Astrocyte (in vitro differentiated cells and primary cell): ENCODE data around the gene GPR39. TPM values are rescaled to one million over a fixed set of nuclear protein-coding genes. Genes with fewer than 3 reads are reported as not detected.

Source experiments
- DNase-seq: peaks from one replicate; pipeline ENCODE4 v3.0.0-alpha.2; 2010; ENCODE audit warnings: low read depth
- FAIRE-seq: peaks from 2 replicates; lab custom pipeline; 2011; peaks lifted over from hg19 to GRCh38; lab: Jason Lieb, UNC
- H2AFZ ChIP-seq: 2 replicates; pipeline ENCODE4 v1.6.0; 2012; ENCODE audit warnings: low read depth, low read length, inconsistent platforms
- H3K27ac ChIP-seq: 2 replicates; pipeline ENCODE4 v1.5.1; 2011; ENCODE audit warnings: low read depth, low read length, inconsistent platforms
- H3K27me3 ChIP-seq: 2 replicates; pipeline ENCODE4 v1.6.0; 2011; ENCODE audit warnings: low read length, inconsistent platforms; ENCODE audit not compliant: insufficient read depth
- H3K36me3 ChIP-seq: 2 replicates; pipeline ENCODE4 v1.5.1; 2011; ENCODE audit warnings: low read length, inconsistent platforms; ENCODE audit not compliant: insufficient read depth
- H3K4me1 ChIP-seq: 2 replicates; pipeline ENCODE4 v1.5.1; 2011; ENCODE audit warnings: low read length, inconsistent platforms; ENCODE audit not compliant: insufficient read depth
- H3K4me2 ChIP-seq: 2 replicates; pipeline ENCODE4 v1.6.0; 2012; ENCODE audit warnings: low read length, inconsistent platforms
- H3K4me3 ChIP-seq: 2 replicates; pipeline ENCODE4 v1.5.1; 2011; ENCODE audit warnings: low read depth, mild to moderate bottlenecking, low read length, inconsistent platforms; ENCODE audit not compliant: insufficient read depth
- H3K79me2 ChIP-seq: 2 replicates; pipeline ENCODE4 v1.6.0; 2012; ENCODE audit warnings: mild to moderate bottlenecking, low read length, inconsistent platforms; ENCODE audit not compliant: insufficient read depth
- H3K9ac ChIP-seq: 2 replicates; pipeline ENCODE4 v1.6.0; 2012; ENCODE audit warnings: mild to moderate bottlenecking, low read length, inconsistent platforms
- H3K9me3 ChIP-seq: 2 replicates; pipeline ENCODE4 v1.5.1; 2012; ENCODE audit warnings: low read depth, mild to moderate bottlenecking, low read length, inconsistent platforms; ENCODE audit not compliant: insufficient read depth
- H4K20me1 ChIP-seq: 2 replicates; pipeline ENCODE4 v1.6.0; 2012; ENCODE audit warnings: low read length, inconsistent platforms; ENCODE audit not compliant: insufficient read depth
- H3K27ac Mint-ChIP-seq: one replicate; pipeline ENCODE4 v1.8.0; 2021; ENCODE audit warnings: mild to moderate bottlenecking, mixed read lengths; ENCODE audit not compliant: unreplicated experiment
- H3K27me3 Mint-ChIP-seq: one replicate; pipeline ENCODE4 v1.8.0; 2021; ENCODE audit warnings: low read depth, mixed read lengths; ENCODE audit not compliant: unreplicated experiment
- H3K36me3 Mint-ChIP-seq: one replicate; pipeline ENCODE4 v1.8.0; 2021; ENCODE audit warnings: low read depth, mixed read lengths; ENCODE audit not compliant: unreplicated experiment
- H3K4me1 Mint-ChIP-seq: one replicate; pipeline ENCODE4 v1.8.0; 2021; ENCODE audit warnings: low read depth, mixed read lengths; ENCODE audit not compliant: unreplicated experiment
- H3K4me3 Mint-ChIP-seq: one replicate; pipeline ENCODE4 v1.8.0; 2021; ENCODE audit warnings: mild to moderate bottlenecking, moderate library complexity, mixed read lengths; ENCODE audit not compliant: unreplicated experiment
- H3K9me3 Mint-ChIP-seq: one replicate; pipeline ENCODE4 v1.8.0; 2021; ENCODE audit warnings: mild to moderate bottlenecking, mixed read lengths; ENCODE audit not compliant: unreplicated experiment
- EZH2 ChIP-seq: IDR thresholded peaks from 2 replicates; pipeline ENCODE4 v1.6.1; 2012; ENCODE audit warnings: mild to moderate bottlenecking, low read length, inconsistent platforms; ENCODE audit not compliant: insufficient read depth
- total RNA-seq: library from RNA; stranded (reverse); gene quantifications from 2 replicates; pipeline ENCODE4 v1.2.1, GENCODE V29; 2021
- TF ChIP-seq, protein P1 (sequence below): IDR thresholded peaks from 2 replicates; pipeline ENCODE4 v1.5.1; 2011; ENCODE audit warnings: low read depth, mild to moderate bottlenecking, inconsistent platforms, low read length, moderate library complexity; ENCODE audit not compliant: insufficient read depth

The GPR39 gene
- total RNA-seq, 1 donor from 2014 or later: 4.4 TPM

DNA sequence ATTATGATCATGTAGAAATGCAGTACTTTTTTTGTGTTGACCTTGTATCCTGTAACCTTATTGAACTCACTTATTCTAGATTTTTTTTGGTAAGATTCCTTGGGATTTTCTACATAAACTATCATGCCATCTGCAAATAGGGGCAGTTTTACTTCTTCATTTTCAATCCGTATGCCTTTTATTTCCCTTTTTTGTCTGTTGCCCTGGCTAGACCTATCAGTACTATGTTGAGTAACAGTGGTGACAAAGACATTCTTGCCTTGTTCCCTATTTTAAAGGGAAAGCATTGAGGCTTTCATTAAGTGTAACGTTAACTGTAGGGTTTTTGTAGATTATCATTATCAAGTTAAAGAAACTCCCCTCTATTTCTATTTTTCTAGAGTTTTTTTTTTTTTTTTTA lies 161.1 kb downstream of the GPR39 start:
- Mint-ChIP-seq H3K27me3 (no peaks in the 10 kb centered on the region), H3K4me1 (peaks cover 8% of the 10 kb centered on the region), H3K36me3 (no peaks in the 10 kb centered on the region), H3K4me3 (no peak overlapping the region), H3K27ac (no peak overlapping the region), H3K9me3 (no peaks in the 10 kb centered on the region)
- H4K20me1 ChIP-seq: no peaks in the 10 kb centered on the region
- H3K27ac ChIP-seq: no peak overlapping the region
- H3K9ac ChIP-seq: no peak overlapping the region
- H3K79me2 ChIP-seq: no peaks in the 10 kb centered on the region
- TF ChIP-seq, protein P1, sequence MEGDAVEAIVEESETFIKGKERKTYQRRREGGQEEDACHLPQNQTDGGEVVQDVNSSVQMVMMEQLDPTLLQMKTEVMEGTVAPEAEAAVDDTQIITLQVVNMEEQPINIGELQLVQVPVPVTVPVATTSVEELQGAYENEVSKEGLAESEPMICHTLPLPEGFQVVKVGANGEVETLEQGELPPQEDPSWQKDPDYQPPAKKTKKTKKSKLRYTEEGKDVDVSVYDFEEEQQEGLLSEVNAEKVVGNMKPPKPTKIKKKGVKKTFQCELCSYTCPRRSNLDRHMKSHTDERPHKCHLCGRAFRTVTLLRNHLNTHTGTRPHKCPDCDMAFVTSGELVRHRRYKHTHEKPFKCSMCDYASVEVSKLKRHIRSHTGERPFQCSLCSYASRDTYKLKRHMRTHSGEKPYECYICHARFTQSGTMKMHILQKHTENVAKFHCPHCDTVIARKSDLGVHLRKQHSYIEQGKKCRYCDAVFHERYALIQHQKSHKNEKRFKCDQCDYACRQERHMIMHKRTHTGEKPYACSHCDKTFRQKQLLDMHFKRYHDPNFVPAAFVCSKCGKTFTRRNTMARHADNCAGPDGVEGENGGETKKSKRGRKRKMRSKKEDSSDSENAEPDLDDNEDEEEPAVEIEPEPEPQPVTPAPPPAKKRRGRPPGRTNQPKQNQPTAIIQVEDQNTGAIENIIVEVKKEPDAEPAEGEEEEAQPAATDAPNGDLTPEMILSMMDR: no peak
- TF ChIP-seq EZH2: no peak
- DNase-seq (no peak), FAIRE-seq (no peak)
- no peaks in the 10 kb centered on the region for H3K9me3 ChIP-seq
- H3K4me3 ChIP-seq: no peak overlapping the region
- no peak overlapping the region for H2AFZ ChIP-seq
- H3K4me1 ChIP-seq: peaks cover 5% of the 10 kb centered on the region
- no peak overlapping the region for H3K4me2 ChIP-seq
- no peaks in the 10 kb centered on the region for H3K36me3 ChIP-seq
- H3K27me3 ChIP-seq: no peaks in the 10 kb centered on the region

DNA sequence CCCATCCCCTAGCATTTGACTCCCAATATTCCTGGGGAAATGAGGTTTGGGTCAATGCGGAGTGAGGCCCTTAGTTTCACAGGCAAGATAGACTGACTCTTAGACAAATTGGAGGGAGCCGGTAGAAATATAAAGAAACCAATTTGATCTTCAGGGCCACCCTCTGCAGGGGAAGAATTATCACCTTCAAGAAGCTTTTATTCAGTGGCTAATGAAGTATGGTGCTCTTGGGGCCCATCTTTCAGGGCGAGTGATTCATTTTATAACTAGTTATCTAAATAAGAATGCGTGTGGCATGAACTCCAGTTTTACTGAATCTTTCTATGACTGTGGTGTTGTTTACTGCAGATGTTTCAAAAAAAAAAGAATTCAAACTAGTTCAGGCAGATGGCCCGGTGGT lies 165.0 kb downstream of the GPR39 start:
- Histone ChIP-seq H3K4me3 (no peak overlapping the region), H4K20me1 (no peaks in the 10 kb centered on the region), H3K36me3 (no peaks in the 10 kb centered on the region), H2AFZ (no peak overlapping the region), H3K9ac (no peak overlapping the region), H3K4me2 (no peak overlapping the region), H3K27me3 (no peaks in the 10 kb centered on the region), H3K9me3 (no peaks in the 10 kb centered on the region), H3K79me2 (no peaks in the 10 kb centered on the region), H3K4me1 (peaks cover 5% of the 10 kb centered on the region), H3K27ac (no peak overlapping the region)
- Mint-ChIP-seq H3K4me1 (peaks cover 8% of the 10 kb centered on the region), H3K36me3 (no peaks in the 10 kb centered on the region), H3K27me3 (peaks cover 2% of the 10 kb centered on the region), H3K9me3 (no peaks in the 10 kb centered on the region), H3K4me3 (no peak overlapping the region), H3K27ac (no peak overlapping the region)
- no peak for DNase-seq
- no peak for FAIRE-seq
- no peak for TF ChIP-seq EZH2
- TF ChIP-seq, protein P1: no peak

DNA sequence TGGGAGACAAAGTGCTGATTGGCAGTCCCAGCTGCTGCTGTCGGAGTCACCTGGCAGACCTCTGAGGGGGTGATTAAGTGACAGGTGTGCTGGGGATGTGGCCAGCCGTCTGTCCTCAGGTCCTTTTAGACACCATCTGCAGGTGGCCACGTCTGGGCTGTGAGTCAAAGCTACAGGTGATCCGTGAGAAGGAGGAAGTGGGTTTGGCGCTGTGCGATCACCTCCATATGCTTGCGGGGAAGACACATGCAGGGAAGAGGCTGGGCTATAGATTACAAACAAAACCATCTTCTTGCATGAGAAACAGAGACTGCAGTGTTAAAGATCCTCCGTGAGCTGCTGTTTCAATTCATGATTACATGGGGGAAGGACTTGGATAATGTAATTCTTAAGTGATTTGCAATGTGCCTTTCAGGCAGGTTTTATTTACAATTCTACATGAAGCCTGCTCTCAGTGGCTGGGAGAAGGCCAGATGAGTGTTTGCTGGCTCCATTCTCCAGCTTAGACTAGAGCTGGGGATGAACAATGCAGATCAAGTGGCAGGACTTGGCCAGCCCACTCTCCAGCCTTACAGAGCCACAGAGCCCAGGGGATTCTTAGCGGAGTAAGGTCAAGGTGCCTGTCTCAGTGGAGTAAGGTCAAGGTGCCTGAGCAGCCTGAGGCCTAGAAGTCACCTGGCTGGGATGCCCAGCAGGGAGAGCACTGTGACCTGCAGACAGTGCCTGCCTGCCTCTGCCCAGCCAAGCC lies 165.6 kb downstream of the GPR39 start:
- peaks cover 2% of the 10 kb centered on the region for H3K27me3 Mint-ChIP-seq
- no peak overlapping the region for H3K4me2 ChIP-seq
- no peak overlapping the region for H3K27ac Mint-ChIP-seq
- no peak overlapping the region for H2AFZ ChIP-seq
- H4K20me1 ChIP-seq: no peaks in the 10 kb centered on the region
- H3K9me3 ChIP-seq: no peaks in the 10 kb centered on the region
- H3K9me3 Mint-ChIP-seq: no peaks in the 10 kb centered on the region
- TF ChIP-seq, protein P1: no peak
- TF ChIP-seq EZH2: no peak
- no peak overlapping the region for H3K27ac ChIP-seq
- H3K4me3 Mint-ChIP-seq: no peak overlapping the region
- DNase-seq (peak; percentile 59), FAIRE-seq (no peak)
- H3K36me3 Mint-ChIP-seq: no peaks in the 10 kb centered on the region
- no peak overlapping the region for H3K9ac ChIP-seq
- H3K4me1 Mint-ChIP-seq: peaks cover 8% of the 10 kb centered on the region
- H3K4me1 ChIP-seq: peaks cover 5% of the 10 kb centered on the region
- H3K4me3 ChIP-seq: no peak overlapping the region
- no peaks in the 10 kb centered on the region for H3K36me3 ChIP-seq
- no peaks in the 10 kb centered on the region for H3K27me3 ChIP-seq
- H3K79me2 ChIP-seq: no peaks in the 10 kb centered on the region
